Pancreas (tissue), 10 donors: Measurements from ENCODE around the gene IRGC. TPM values are rescaled to one million over a fixed set of nuclear protein-coding genes. Genes with fewer than 3 reads are reported as not detected.

Experiments
- ATAC-seq, 4 donors: fragments of 200-7000 bp; cut with Tn5 transposase; one replicate each; pipeline versions ENCODE4 v1.8.0 to v1.9.1; 2020; ENCODE audit warnings: mild to moderate bottlenecking in 4 of 4, moderate library complexity in 4 of 4
- DNase-seq, 6 donors: peaks; one replicate each; pipeline ENCODE4 v3.0.0-alpha.2; 2020
- FAIRE-seq: peaks from 2 replicates; lab custom pipeline; 2012; peaks lifted over from hg19 to GRCh38; lab: Jason Lieb, UNC
- H3K27ac ChIP-seq, 4 donors: fragments of 200-600 bp; sonication (generic); 1 replicate in 3 of 4; 2 replicates in 1 of 4; pipeline versions ENCODE4 v1.5.0 to v1.8.0; 2020
- H3K27me3 ChIP-seq, 4 donors: fragments of 200-600 bp; one replicate each; pipeline ENCODE4 v1.8.0; 2021
- H3K36me3 ChIP-seq, 3 donors: fragments of 200-600 bp; sonication (generic) in 1 of 3; one replicate each; pipeline versions ENCODE4 v1.5.0 to v1.8.0; 2020 to 2021
- H3K4me1 ChIP-seq, 3 donors: fragments of 200-600 bp; one replicate each; pipeline ENCODE4 v1.8.0; 2021
- H3K4me3 ChIP-seq, 4 donors: fragments of 200-600 bp; sonication (generic) in 2 of 4; one replicate each; pipeline versions ENCODE4 v1.5.0 to v1.8.0; 2020 to 2021
- H3K9me3 ChIP-seq, 4 donors: fragments of 200-600 bp; one replicate each; pipeline ENCODE4 v1.8.0; 2021
- WGBS, 2 donors: extraction: QIAGEN DNeasy Blood & Tissue Kit; methylation state at CpG; one replicate each; pipeline ENCODE4 v1.1.7; 2013; 5-methylcytosine and 5-hydroxymethylcytosine counted together
- intact Hi-C, 3 donors: fragments of 100-400 bp; cut with DNase I; formaldehyde crosslinking; loops; one replicate each; pipeline versions ENCODE4 v1.11.1 to v1.14.2; 2022
- polyA plus RNA-seq, 2 donors: library from polyadenylated mRNA; stranded (reverse); fragments of 200-250 nt; gene quantifications; one replicate each; pipeline ENCODE4 v1.2.3, GENCODE V29; 2013
- total RNA-seq, 6 donors: library from RNA; stranded (reverse); fragmentation: NEBNext Ultra II Directional in 4 of 6; extraction: Animal tissue kit (Norgen Biotek cat#: 25700) in 4 of 6; gene quantifications; one replicate each; pipeline versions ENCODE4 v1.2.1 to v1.2.4, GENCODE V29; 2021 to 2023
- TF ChIP-seq, protein P1 (sequence below), 4 donors: fragments of 200-600 bp; sonication (generic) in 3 of 4; IDR thresholded peaks; one replicate each; pipeline versions ENCODE4 v1.5.0 to v1.8.0; 2021; ENCODE audit warnings: antibody characterized with exemption in 4 of 4
- donor health status: healthy with polysubstance abuse.
- donor health status: DM: no; HTN: no; CAD: no; lungs with moderate emphysema.
- donor health status: DM: no; HTN: no; CAD: no.
- donor health status: control.
- donor health status: control.
- donor health status: Bipolar disorder and iron deficiency.
- donor health status: DM: yes; HTN: yes; CAD: no.
- donor health status: DM: no; HTN: no; CAD: no.
- donor health status: DM: no; HTN: no; CAD: no.
- donor health status: DM: yes; HTN: yes; CAD: no.

Gene IRGC
- total and polyA plus RNA-seq, 8 donors: not detected

DNA sequence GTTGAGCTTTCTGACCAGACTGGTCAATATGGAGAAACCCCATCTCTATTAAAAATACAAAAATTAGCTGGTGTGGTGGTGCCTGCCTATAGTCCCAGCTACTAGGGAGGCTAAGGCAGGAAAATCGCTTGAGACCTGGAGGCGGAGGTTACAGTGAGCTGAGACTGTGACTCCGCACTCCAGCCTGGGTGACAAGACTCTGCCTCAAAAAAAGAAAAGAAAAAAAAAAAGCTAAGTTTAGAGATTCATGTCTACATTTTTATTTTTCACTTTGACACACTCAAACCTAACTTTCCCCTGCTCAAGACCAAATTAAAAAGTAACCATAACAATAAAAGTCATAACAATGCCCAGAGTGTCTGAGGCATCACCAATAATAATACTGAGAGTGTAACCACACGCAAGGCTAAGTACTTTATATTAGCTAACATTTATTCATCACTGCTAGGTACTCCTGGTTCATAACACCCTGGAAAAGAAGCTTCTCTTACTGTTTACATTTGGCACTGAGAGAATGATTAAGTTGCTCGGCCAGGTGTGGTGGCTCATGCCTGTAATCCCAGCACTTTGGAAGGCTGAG is 5.7 kb downstream of the IRGC start:
- FAIRE-seq (no peak), DNase-seq (no peak), ATAC-seq (no peak)
- Histone ChIP-seq H3K27me3 (no peaks in the 10 kb centered on the region), H3K27ac (no peak overlapping the region), H3K36me3 (no peaks in the 10 kb centered on the region), H3K4me3 (no peak overlapping the region), H3K9me3 (no peaks in the 10 kb centered on the region), H3K4me1 (no peaks in the 10 kb centered on the region)
- intact Hi-C loops: no loop called here
- WGBS, 2 donors: 64 to 65% methylated on average over 5 of the region's 5 CpGs
- TF ChIP-seq, protein P1, sequence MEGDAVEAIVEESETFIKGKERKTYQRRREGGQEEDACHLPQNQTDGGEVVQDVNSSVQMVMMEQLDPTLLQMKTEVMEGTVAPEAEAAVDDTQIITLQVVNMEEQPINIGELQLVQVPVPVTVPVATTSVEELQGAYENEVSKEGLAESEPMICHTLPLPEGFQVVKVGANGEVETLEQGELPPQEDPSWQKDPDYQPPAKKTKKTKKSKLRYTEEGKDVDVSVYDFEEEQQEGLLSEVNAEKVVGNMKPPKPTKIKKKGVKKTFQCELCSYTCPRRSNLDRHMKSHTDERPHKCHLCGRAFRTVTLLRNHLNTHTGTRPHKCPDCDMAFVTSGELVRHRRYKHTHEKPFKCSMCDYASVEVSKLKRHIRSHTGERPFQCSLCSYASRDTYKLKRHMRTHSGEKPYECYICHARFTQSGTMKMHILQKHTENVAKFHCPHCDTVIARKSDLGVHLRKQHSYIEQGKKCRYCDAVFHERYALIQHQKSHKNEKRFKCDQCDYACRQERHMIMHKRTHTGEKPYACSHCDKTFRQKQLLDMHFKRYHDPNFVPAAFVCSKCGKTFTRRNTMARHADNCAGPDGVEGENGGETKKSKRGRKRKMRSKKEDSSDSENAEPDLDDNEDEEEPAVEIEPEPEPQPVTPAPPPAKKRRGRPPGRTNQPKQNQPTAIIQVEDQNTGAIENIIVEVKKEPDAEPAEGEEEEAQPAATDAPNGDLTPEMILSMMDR (IDR thresholded peaks at IDR 0.05): no peak

DNA sequence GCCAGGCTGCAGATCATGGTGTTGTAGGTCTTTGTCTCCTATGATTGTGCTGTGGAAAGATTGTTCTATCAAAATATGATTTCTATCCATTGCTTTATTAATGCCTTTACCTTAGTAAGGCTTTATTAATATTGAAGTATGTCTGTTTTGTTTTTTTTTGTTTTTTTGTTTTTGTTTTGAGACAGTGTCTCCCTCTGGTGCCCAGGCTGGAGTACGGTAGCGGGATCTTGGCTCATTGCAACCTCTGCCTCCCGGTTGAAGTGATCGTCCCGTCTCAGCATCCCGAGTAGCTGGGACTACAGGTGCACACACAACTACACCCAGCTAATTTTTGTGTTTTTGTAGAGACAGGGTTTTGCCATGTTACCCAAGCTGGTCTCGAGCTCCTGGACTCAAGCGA is 7.7 kb downstream of the IRGC start:
- FAIRE-seq: no peak
- no peak for ATAC-seq
- Histone ChIP-seq H3K36me3 (no peaks in the 10 kb centered on the region), H3K4me3 (no peak overlapping the region), H3K9me3 (no peaks in the 10 kb centered on the region), H3K27me3 (no peaks in the 10 kb centered on the region), H3K4me1 (no peaks in the 10 kb centered on the region), H3K27ac (no peak overlapping the region)
- TF ChIP-seq, protein P1 (IDR thresholded peaks at IDR 0.05): no peak
- peak in 1 of 6 donors; percentile 6 for DNase-seq
- intact Hi-C loops: no loop called here
- WGBS, 2 donors: 63 to 67% methylated on average over 8 of the region's 8 CpGs

DNA sequence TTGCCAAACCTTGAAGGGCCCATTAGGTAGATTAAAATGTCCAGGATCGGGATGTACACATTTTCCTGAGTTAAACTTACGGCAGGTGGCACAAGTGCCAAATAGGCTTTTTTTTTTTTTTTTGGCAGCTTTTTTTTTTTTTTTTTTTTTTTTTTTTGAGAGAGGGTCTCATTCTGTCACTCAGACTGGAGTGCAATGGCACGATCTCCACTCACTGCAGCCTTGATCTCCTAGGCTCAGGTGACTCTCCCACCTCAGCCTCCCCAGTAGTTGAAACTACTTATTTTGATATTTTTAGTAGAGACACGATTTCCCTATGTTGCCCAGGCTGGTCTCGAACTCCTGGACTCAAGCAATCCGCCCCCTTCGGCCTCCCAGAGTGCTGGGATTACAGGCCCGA is 9.0 kb downstream of the IRGC start:
- no peak for ATAC-seq
- no peak for FAIRE-seq
- TF ChIP-seq, protein P1 (IDR thresholded peaks at IDR 0.05): no peak
- H3K27ac ChIP-seq: no peak overlapping the region
- WGBS, 2 donors: 65 to 73% methylated on average over 8 of the region's 8 CpGs
- no peaks in the 10 kb centered on the region for H3K36me3 ChIP-seq
- no peak overlapping the region for H3K4me3 ChIP-seq
- H3K9me3 ChIP-seq: no peaks in the 10 kb centered on the region
- no peaks in the 10 kb centered on the region for H3K4me1 ChIP-seq
- intact Hi-C loops: no loop called here
- no peak for DNase-seq
- no peaks in the 10 kb centered on the region for H3K27me3 ChIP-seq

DNA sequence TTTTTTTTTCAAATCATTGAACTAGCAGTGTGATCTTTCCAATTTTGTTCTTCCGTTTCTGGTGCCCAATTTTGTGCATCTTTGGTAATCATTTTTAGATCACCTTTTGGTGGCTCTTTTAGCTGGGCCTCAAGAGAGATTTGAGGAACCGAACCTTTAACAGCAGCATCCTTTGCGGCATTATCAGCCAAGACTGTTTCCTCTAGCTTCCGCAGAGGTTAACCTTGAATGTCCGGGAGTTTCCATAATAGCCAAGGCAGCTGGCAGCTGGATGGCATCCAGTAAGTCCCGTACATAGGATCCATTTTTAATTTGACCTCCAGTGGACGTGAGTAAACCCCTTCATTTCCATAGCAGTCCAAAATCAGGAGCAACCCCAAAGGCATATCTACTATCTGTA is 9.6 kb downstream of the IRGC start:
- TF ChIP-seq, protein P1 (IDR thresholded peaks at IDR 0.05): no peak
- Histone ChIP-seq H3K4me1 (no peaks in the 10 kb centered on the region), H3K36me3 (no peaks in the 10 kb centered on the region), H3K27ac (no peak overlapping the region), H3K27me3 (no peaks in the 10 kb centered on the region), H3K9me3 (no peaks in the 10 kb centered on the region), H3K4me3 (no peak overlapping the region)
- ATAC-seq (peak in 1 of 4 donors; percentile 32), DNase-seq (no peak), FAIRE-seq (no peak)
- intact Hi-C loops: no loop called here
- 9 to 17% methylated on average over 7 of the region's 7 CpGs for WGBS, 2 donors

DNA sequence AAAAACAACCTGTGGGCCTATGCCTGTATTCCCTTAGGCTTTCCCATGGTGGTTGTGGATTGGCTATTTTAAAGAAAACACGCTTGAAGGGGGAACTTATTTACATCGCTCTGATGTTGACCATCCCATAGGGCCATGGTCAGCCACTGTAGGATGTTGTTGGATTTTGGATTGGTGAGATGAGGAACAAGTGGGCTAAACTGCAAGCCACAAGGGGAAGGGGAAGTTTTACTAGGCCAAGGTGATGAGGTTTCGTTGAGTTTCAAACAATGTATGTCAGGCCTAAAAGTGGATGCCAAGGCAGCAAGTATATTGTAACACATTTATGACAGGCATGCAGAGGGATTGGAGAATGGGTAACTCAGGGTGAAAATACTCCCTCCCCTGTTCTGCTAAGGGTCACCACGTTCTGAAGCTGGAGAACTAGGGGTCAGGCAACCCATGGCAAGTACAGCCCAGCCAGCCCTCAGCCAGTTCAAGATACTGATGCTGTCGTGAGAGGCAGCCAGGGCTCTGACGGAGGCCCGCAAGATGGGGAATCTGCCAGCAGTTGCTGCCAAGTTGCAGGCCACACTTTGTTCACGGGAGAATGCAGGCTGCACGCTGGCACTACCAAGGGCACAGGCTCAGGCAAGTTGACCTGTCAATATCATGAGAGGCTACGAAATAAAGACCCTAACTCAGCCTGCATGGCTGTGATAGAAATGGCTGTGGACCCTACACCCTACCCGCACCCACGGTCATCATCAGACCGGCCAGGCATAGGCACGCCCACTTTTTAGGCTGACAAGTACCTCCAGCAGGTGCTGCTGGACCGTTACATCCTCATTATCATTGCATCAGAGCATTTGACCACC is 11.1 kb downstream of the IRGC start:
- FAIRE-seq (no peak), DNase-seq (no peak), ATAC-seq (no peak)
- Histone ChIP-seq H3K27ac (no peak overlapping the region), H3K4me1 (no peaks in the 10 kb centered on the region), H3K36me3 (peaks cover 0 to 13% (median 2%) of the 10 kb centered on the region in 3 donors), H3K4me3 (no peak overlapping the region), H3K9me3 (no peaks in the 10 kb centered on the region), H3K27me3 (no peaks in the 10 kb centered on the region)
- TF ChIP-seq, protein P1 (IDR thresholded peaks at IDR 0.05): no peak
- WGBS, 2 donors: 53 to 62% methylated on average over 15 of the region's 15 CpGs
- intact Hi-C loops: no loop called here
